NCI-H1105 treated with DMSO at 0.1 percent for 48 hours (cell line): Measurements from ENCODE around the gene PGLYRP4.
"Not testable (repeated sequence)": the region's sequence is repeated elsewhere in the genome, so short reads cannot be mapped to it uniquely, and the experiment has no call there.

Experiments used
- DNase-seq: peaks from one replicate; lab custom pipeline; 2025; lab: John Stamatoyannopoulos, UW

Gene PGLYRP4

DNA sequence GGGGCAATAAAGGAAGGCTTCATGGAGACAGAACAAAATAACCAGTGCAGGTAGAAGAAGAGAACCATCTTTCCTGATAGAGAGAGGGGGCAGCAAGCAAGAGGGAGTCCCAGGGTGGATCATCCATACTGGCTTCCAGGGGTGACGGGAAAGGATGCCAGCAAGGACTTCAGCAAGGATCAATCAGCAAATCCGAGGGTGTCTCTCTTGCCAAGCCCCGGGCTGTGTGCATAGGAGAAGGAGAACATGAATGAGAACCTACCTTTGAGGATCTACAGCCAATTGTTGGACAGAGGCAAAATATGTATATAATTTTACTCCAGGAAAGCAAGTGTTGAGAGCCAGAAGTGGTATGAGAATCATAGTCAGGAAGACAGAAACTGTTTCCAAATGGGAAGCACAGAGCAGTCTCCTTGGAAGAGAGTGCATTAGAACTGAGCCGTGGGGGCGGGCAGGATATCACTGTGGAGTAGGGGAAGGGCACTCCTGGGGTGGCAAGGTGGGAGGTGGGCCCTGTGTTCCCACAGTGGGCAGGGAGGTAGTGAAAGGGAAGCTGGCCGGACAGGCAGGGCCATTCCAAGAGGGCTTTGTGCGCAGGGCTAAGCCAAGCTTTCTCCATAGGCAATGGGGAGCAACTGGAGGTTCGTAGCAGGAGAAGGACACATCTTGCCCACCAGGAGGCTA lies 7.9 kb upstream of the PGLYRP4 start:
- DNase-seq, result no peak

DNA sequence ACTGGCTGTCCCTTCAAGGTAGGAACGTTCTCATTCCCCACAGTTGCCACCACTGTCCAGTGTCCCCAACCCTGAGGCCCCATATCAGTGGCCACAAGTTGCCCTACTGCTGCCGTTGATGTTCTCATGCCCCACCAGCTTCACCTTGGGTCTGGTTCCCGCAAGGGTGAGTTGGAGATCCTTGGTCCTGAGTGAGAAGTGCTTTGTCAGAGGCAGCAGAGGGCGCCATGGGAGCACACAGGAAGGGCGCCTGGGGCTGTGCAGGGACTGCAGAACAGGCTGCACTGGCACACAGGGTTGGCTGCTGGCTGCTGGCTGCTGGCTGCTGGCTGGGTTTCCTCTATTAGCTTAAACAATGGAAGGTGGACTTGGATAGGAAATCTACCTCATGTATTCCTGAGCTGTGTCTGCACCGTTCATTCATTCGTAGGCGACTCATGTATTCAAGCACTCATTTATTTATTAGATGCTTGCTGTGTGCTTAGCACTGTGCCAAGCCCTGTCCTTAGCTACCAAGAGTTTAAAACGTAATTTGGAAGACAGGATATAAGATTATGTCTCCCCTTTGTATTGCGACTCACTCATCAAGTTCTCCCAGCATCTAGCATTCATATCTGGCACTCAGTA lies 6.9 kb upstream of the PGLYRP4 start:
- DNase-seq, result peak; percentile 54

DNA sequence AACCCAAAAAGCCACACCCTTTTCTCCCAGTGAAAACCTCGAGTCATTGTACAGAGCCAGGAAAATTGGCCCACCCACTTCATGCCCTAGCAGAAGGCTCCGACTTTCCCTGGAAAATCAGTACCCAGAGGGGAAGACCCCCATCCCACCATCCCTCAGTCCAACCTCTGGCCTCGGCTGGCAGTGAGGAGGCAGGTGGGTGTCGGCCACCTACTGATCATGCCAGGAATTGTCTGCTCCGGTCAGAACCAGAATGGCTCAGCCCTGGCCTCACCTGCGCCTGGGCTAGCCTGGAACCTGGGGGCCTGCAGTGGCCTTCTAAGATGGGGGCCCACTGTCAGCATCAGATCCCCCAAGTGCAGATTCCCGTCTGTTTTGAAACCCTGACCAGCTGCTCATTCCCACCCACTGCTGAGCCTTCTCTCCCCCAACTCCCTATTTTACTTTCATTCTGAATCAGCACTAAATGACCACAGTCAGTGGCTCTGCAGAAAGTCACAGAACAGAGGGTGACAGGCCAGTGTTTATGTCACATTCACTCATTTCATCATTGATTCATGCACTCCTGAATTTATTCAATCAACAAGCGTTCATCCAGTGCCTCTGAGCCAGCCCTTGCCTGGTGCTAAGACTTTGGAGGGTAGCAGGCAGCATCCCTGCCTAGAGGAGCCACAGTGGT lies 6.0 kb upstream of the PGLYRP4 start:
- DNase-seq, result no peak

DNA sequence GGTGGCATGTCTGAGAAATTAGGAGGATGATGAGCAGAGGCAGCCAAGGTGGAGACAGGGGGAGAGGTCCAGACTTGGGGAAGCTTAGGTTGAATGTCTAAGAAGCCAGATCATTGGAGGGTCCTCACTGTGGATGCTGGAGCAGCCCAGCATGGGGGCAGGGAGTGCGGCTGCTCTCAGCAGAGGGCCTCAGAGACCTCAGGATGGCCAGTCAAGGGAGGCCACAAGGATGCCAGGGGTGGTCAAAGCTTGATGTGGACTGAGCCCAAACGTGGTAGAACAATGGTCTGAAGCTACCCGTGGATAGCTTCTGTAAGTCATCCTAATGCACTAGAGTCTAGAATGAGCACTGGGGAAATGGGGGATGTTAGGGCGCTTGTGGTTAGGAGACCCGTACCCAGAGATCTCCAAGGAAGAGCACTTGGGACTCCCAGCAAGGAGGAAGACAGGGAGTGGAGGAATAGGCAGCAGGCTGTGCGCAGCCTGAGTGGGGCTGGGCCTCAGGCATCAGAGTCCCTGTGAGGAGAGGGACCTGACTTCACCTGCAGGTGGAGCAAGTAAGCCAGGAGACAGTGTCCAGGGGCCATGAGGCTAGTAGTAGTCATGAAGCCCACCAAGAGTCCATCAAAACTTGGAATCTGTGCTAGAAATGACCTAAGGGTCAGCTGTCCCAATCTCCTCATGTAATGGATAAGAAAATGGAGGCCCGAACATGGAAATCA lies 4.7 kb upstream of the PGLYRP4 start:
- no peak for DNase-seq

DNA sequence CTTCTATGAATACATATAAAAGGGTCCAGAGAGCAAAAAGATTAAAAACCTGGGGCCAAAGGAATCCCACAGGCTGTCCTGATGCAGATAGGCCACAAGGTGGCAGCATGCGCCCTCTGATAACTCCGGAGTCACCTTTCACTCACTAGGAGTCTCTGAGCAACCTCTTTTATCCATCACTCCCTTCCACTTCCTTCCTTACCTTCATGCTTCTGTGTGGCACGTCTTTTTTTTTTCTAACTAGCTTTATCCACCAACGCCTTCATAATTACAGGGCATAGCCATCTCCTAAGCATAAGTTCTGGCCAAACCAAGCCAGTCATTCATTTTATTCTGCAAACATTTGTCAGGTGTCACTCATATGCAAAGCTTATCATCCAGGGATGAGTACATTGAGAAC lies 3.9 kb upstream of the PGLYRP4 start:
- DNase-seq, result peak; percentile 81

DNA sequence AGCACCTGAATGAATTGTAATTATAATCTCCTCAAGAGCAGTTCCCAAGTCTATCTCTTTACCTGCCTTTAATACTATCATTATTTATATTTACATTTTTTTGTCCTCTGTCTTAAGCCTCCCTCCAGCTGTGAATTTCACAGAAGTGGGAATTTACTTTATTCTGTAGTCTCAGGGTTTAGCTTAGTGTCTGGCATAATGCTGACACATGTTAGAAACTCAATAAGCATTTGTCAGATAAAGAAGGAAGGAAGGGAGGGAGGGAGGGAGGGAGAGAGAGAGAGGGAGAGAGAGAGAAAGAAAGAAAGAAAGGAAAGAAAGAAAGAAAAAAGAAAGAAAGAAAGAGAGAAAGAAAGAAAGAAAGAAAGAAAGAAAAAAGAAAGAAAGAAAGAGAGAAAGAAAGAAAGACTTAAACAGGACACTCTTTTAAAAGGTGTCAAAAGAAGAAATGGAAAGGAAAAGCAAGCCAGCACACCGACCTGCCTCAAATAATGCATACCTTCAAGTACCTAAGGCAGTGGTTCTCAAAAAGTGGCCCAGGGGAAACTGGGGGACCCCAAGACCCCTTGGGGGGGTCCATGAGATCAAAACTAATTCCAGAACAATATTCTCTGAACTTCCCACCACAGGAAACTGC lies 1.8 kb upstream of the PGLYRP4 start:
- DNase-seq, result no peak

DNA sequence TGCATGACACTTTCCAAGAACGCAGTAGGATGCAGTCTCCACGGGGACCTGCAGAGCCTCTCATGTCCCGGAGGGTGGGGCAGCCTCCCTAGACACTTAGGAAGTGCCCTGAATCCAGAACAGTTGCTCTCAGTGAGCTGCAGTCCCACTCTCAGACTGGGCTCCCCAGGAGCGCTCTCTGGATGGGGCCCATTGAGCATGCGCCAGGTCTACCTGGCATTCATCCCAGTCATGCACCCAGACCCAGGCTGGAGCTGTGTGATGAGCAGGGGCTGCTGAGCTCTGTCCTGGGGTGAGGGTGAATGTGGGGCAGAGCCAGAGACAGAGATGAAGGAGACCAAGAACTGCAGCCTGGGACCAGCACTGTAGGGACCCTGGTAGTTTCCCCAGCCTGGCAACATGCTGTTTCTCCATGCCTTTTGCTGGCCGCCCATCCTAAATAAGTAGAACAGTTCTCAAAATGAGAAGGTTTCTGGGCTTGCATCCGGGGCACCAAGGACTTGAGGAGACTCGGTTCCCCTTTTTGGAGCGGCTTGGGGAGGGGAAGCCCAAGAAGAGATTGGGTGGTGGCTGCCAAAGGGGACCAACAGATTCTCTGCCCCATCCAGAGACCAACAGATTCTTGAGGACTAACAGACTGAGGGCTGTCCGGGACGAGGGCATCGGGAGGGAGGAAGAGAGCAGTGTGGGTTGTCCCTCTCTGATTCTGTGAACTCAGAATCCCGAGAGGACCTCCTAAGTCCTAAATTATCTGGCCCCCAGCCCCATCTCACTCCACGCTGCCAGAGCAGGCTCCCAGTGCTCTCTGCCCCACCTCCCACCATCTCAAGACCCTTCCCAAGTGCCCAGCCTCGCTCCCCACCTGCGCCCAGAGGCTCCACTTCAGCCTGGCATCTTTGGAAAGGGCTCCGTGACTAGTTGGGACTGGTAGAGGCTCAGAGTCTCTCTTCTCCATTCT lies 1.0 kb upstream of the PGLYRP4 start:
- DNase-seq, result no peak

DNA sequence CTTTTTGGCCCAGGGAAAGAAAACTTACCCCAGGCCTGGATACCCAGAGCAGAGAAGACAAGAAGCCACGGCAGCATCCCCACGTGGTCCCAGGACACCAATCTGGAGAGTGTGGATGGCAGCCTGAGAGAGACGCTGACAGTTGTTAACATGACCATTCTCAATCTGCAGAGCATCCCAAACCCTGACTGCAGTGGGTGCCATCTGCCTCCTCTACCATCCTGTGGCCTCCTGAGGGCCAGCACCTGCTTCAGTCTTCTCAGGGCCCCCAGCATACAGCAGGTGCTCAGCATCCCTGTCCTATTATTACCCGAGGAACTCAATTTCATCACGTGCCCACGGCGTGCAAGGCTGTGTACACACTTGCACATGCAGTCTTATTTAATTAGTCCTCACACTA lies 785 bp downstream of the PGLYRP4 start:
- no peak for DNase-seq

DNA sequence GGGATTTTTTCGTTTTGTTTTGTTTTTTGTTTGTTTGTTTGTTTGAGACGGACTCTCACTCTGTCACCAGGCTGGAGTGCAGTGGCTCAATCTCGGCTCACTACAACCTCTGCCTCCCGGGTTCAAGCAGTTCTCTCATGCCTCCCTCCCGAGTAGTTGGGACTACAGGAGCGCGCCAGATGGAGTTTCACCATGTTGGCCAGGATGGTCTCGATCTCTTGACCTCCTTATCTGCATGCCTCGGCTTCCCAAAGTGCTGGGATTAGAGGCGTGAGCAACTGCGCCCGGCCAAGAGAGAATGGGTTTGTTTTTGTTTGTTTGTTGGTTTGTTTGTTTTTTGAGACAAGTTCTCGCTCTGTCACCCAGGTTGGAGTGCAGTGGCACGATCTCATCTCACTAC lies 1.6 kb downstream of the PGLYRP4 start:
- not testable (repeated sequence) for DNase-seq

DNA sequence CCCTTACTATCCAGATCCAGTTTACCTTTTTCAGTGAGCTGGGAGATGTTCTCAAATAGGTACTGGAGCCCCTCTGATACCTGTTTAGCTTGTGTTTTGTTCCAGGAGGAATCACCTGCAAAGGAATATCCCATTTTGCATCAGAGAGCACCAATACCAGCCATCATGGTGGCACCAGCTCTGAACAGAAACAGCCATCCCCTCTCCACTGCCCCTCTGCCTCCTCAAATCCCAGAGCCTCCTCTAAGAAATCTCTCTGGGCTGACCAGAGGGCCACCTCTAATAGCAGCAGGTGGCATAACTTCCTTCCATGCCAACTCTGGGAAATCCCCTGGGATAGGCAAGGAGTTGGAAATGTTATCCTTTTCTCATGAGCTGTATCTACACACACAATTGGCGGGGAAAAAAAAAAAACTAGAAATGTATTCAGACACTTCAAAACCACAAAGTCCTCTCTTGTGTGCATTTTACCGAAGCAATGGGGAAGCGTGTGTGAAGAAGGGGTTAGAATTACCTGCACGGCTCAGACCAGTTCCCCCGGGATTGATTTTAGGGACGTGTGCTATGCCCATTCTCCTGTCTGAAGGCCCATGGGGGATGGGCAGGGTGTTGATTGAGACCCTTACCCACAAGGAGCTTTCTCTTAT lies 2.4 kb downstream of the PGLYRP4 start:
- peak; percentile 3 for DNase-seq

DNA sequence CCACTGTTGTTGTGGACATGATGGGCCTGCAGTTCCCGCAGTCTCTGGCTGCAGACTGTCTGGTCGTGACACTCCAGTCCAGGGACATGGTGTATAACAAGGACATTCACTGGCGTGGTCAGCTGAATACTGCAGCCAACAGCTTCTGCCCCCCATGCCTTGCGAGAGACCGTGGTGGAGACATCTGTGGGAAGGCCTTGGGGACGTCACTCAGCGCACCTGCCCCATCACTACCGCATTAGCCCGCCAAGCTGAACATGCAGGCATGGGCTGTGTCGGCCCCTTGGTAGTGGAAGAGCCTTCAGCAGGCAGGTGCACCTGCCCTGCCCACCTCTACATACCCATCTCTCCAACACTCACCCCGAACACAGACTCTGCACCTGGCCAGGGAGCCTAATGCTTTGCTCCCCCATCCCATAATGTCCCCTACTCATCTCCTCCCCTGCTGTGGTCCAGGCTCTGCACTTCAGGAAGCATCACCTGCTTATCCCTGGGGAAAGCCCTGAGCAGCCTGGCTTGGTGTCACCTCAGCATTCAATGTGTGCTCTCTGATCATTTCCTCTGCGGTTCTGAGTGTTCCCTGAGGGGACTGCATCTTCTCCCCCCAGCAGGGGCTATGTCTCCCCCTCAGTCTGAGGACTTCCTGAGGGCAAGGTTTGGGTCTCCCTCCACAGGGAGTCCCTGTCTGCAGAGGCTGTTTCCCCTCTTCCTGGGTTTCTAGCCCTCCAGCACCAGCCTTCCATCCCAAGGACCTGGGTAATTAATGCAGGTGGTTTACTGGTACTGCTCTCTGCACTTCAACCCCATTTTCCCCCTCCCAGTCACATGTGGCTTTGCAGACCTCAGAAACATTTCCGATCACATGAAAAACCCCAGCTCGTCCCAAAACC lies 3.2 kb downstream of the PGLYRP4 start:
- DNase-seq, result no peak

DNA sequence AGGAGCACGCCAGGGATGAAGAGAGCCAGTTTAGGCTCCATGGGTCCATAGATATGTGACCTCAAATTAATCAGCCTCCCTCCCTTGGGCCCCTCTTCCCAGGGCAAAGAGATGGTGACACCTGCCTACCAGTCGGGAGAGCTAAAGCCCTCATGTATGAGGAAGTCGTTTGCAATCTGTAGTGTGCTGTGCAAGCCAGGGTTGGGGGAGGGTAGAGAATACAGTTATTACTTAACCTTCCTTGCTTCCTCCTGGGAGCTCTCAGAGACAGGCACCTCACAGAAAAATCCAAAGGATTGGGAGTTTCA lies 4.0 kb downstream of the PGLYRP4 start:
- no peak for DNase-seq

DNA sequence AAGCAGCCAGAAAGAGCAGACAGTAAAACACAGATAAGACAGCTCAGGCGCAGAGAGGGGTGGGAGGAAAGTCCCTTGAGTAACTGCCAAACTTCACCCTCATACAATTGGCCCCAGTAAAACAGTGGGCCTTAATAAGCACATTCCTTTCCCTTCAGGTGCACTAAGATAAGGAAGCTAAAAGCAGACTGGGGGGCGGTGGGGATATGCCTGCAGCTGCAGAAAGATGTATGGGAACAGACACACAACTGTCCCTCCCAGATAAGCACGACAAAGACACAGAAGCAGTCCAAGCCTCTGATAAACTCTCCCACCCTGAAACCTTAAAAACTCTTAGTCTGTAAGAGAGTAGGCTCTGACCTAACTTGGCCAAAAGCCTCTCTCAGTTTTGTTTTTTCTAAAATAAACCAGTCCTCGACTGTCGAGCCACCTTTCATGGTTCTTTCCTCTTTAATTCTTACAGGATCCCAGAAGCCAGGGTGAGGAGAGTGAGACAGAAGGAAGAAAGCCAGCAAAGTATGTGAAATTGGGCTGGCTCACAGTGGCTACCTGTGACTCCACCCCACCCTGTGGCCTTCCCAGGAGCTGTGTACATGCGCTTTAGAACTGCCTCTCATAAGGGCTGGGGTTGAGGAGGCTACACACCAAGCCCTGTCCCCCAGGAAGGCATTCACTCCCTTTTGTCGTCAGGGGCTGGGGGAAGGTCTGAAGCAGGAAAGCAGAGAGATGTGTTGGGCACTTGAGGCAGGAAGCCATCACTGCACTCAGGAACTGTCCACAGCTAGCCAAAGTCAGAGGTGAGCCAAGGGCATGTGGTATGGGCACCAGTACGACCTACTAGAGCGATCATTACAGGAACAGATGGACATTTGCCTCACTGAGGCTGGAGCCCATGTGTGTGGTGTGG lies 4.6 kb downstream of the PGLYRP4 start:
- DNase-seq, result no peak

DNA sequence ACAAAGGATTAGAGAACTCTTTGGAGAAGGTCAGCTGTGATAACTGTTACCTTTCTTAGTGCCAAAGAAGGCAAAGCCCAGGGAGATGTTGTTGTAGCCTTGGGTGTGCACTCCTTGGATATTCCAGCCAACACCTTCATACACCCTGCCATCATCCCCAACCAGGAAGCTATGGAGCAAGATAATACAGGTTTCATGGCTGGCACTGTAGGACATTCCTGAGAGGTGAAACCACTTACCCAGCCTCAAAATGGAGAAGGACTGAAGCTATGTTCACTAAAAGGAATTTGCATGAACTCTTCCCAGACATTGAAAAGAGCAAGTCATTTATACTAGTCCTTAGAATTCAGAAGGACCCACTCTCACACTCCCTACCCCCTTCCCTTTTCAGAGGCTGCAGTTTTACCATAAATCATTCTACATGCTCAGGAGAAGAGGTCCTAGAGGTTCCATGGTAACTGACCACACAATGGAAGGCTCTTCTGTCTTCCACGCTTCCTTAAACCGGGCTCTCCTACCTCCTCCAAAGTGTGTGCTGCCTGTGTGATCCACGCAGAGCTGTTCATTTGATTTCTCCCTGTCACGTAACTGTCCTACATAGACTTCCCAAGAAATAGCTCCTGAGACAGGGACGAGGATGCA lies 5.5 kb downstream of the PGLYRP4 start:
- no peak for DNase-seq

DNA sequence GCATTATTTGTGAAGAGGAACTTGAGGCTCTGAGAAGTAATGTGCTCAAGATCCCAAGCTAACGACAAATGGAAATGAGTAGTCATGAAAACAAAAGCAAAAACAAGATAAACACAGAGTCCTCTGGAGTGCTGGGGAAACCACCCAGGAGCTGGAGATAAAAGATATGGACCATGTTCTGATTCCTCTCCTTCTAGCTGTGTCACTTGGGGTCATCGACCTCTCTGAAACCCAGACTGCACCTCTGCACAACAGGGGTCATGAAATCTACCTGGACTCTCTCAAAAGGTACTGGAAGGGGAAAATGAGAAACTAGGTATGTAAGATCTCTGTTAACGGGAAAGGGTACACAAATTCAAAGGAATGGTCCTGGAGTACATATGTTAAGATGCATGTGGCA lies 6.5 kb downstream of the PGLYRP4 start:
- no peak for DNase-seq

DNA sequence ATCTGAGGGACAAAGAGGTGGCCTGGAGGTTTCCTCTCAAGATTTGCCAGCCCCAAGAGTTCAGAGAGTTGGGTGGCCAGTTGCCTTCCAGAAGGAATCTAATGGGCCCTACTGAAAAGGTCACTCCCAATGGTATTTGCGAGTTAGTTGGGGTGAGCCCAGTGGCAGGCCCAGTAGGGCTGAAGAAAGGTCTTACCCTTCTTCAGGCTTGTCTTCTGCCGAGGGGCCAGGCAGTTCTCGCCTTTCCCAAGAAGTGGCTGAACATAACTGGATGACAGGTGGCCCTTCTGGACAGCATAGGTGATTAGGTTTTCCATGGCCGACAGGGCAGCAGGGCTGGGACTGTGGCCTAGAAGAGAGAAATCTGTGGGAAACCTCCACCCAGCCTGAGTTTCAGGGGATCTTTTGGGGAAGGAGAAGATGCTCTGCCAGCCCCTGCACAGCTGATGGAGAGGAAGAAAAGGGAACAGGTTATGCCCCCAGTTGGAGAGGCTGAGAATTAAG lies 7.2 kb downstream of the PGLYRP4 start:
- no peak for DNase-seq

DNA sequence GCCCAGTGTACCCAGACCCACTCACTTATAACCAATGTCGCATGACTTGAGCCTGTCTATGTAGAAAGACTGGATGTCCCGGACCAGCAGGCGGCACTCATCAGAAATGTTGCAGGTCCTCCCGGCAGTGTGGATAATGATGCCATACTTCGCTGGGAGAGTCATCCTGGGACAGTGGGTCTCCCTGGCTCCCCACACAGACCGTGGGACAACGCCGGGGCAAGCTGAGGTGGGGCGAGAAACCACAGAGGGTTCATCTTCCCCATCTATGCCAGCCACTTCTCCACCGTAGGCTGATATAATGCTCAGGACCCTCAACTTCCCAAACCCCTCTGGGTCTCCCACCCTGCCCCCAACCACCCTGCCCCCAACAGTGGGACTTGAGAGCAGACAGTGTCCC lies 8.3 kb downstream of the PGLYRP4 start:
- no peak for DNase-seq

DNA sequence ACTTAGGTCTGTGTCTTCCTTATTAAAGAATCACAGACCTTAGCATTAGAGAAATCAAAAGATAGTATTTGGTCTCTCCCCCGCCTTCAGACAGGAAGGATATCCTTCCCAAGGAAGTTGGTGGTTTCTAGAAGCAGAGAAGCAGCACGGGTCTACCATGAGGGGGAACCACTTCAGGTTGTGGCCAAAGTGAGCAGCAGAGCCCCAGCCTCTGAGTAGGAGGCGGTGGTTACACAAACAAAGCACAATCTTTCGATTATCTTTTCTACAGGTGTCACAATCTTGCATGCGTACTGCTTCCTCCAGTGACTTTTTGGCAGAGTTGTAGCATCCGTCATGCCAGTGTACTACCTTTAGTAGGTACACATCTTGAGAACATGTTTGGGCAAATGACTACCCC lies 8.8 kb downstream of the PGLYRP4 start:
- no peak for DNase-seq
